ENCODE data around the gene RBBP8. TPM values are rescaled to one million over a fixed set of nuclear protein-coding genes. Genes with fewer than 3 reads are reported as not detected.

RBBP8 gene
- total RNA-seq, 2 experiments from 2014 or later: 1.2 to 2.5 TPM

- Histone ChIP-seq H3K4me3 (ENCODE audit: low read length) (no peak overlapping the region), H3K9me3 (ENCODE audit: control insufficient read depth in 1 of 2, insufficient read depth in 1 of 2, low read length in 2 of 2) (peaks cover 0 to 5% of the 10 kb centered on the region in 2 experiments), H3K27me3 (ENCODE audit: control insufficient read depth in 1 of 2, insufficient read depth in 2 of 2, low read length in 2 of 2) (no peaks in the 10 kb centered on the region), H3K4me1 (ENCODE audit: insufficient read depth, low read length) (no peaks in the 10 kb centered on the region), H3K27ac (ENCODE audit: low read depth in 1 of 2, low read length in 2 of 2) (no peak overlapping the region), H3K36me3 (ENCODE audit: insufficient read depth, low read length) (no peaks in the 10 kb centered on the region)
- ChIA-PET POLR2A (no interaction called here), CTCF (no interaction called here)
- TF ChIP-seq CTCF (IDR thresholded peaks at IDR 0.05): no peak
- H3K4me1 Mint-ChIP-seq (ENCODE audit: low read depth): peaks cover 5% of the 10 kb centered on the region
- H3K36me3 Mint-ChIP-seq (ENCODE audit: low read depth): no peaks in the 10 kb centered on the region
- H3K9me3 Mint-ChIP-seq: peaks cover 7% of the 10 kb centered on the region
- DNase-seq: no peak
- no peak for ATAC-seq (ENCODE audit: poor library complexity)
- H3K4me3 Mint-ChIP-seq: no peak overlapping the region
- H3K27me3 Mint-ChIP-seq: no peaks in the 10 kb centered on the region
- H3K27ac Mint-ChIP-seq: no peak overlapping the region
- intact Hi-C loops (cut with DNase I, micrococcal nuclease): no loop called here
Observed at GRCh38 chr18:23059541-23060465, 126.7 kb downstream of the RBBP8 start.

DNA sequence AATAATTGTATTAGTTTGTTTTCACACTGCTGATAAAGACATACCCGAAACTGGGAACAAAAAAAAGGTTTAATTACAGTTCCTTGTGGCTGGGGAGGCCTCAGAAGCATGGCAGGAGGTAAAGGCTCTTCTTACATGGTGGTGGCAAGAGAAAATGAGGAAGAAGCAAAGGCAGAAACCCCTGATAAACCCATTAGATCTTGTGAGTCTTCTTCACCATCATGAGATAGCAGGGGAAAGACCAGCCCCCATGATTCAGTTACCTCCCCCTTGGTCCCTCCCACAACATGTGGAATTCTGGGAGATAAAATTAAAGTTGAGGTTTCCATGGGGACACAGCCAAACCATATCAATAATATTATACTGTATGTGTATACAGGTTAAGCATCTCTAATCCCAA is 128.9 kb downstream of the RBBP8 start:
- peaks cover 0 to 5% of the 10 kb centered on the region in 2 experiments for H3K9me3 ChIP-seq (ENCODE audit: control insufficient read depth in 1 of 2, insufficient read depth in 1 of 2, low read length in 2 of 2)
- H3K4me3 ChIP-seq (ENCODE audit: low read length): no peak overlapping the region
- Mint-ChIP-seq H3K27ac (no peak overlapping the region), H3K27me3 (no peaks in the 10 kb centered on the region), H3K9me3 (peaks cover 7% of the 10 kb centered on the region), H3K36me3 (ENCODE audit: low read depth) (no peaks in the 10 kb centered on the region), H3K4me1 (ENCODE audit: low read depth) (peaks cover 8% of the 10 kb centered on the region), H3K4me3 (no peak overlapping the region)
- DNase-seq (no peak), ATAC-seq (ENCODE audit: poor library complexity) (no peak)
- intact Hi-C loops (cut with DNase I, micrococcal nuclease): no loop called here
- no peak for TF ChIP-seq CTCF (IDR thresholded peaks at IDR 0.05)
- ChIA-PET POLR2A (no interaction called here), CTCF (no interaction called here)
- peaks cover 4% of the 10 kb centered on the region for H3K4me1 ChIP-seq (ENCODE audit: insufficient read depth, low read length)
- H3K27me3 ChIP-seq (ENCODE audit: control insufficient read depth in 1 of 2, insufficient read depth in 2 of 2, low read length in 2 of 2): no peaks in the 10 kb centered on the region
- H3K27ac ChIP-seq (ENCODE audit: low read depth in 1 of 2, low read length in 2 of 2): no peak overlapping the region
- H3K36me3 ChIP-seq (ENCODE audit: insufficient read depth, low read length): no peaks in the 10 kb centered on the region

- H3K36me3 ChIP-seq (ENCODE audit: insufficient read depth, low read length): no peaks in the 10 kb centered on the region
- CTCF ChIA-PET: no interaction called here
- Mint-ChIP-seq H3K4me1 (ENCODE audit: low read depth) (peaks cover 20% of the 10 kb centered on the region), H3K27me3 (no peaks in the 10 kb centered on the region), H3K9me3 (peaks cover 8% of the 10 kb centered on the region), H3K4me3 (no peak overlapping the region), H3K27ac (no peak overlapping the region), H3K36me3 (ENCODE audit: low read depth) (no peaks in the 10 kb centered on the region)
- H3K27ac ChIP-seq (ENCODE audit: low read depth in 1 of 2, low read length in 2 of 2): no peak overlapping the region
- no peak overlapping the region for H3K4me3 ChIP-seq (ENCODE audit: low read length)
- no peak for TF ChIP-seq CTCF (IDR thresholded peaks at IDR 0.05)
- no peaks in the 10 kb centered on the region for H3K27me3 ChIP-seq (ENCODE audit: control insufficient read depth in 1 of 2, insufficient read depth in 2 of 2, low read length in 2 of 2)
- DNase-seq (no peak), ATAC-seq (ENCODE audit: poor library complexity) (no peak)
- H3K4me1 ChIP-seq (ENCODE audit: insufficient read depth, low read length): peaks cover 14% of the 10 kb centered on the region
- POLR2A ChIA-PET: interaction anchor here (0.6 kb wide), 1 partner anchor 8 kb away, joined by 3 read pairs; no protein-coding TSS in a partner anchor
- intact Hi-C loops (cut with DNase I, micrococcal nuclease): no loop called here
- H3K9me3 ChIP-seq (ENCODE audit: control insufficient read depth in 1 of 2, insufficient read depth in 1 of 2, low read length in 2 of 2): peaks cover 4 to 5% of the 10 kb centered on the region in 2 experiments
Observed at GRCh38 chr18:23063502-23063901, 130.4 kb downstream of the RBBP8 start.

Measured in CD4-positive, alpha-beta T cell (primary cell).